Fibroblast of mammary gland (primary cell): Measurements from ENCODE around the gene TAF7.

Source experiments
- DNase-seq: peaks from one replicate; pipeline ENCODE4 v3.0.0-alpha.2; 2010; ENCODE audit warnings: low read depth
- H3K4me3 ChIP-seq: 2 replicates; pipeline ENCODE4 v1.5.1; 2011; ENCODE audit warnings: low read depth, mild to moderate bottlenecking, low read length, moderate library complexity; ENCODE audit not compliant: control insufficient read depth
- TF ChIP-seq, protein P1 (sequence below): conservative IDR thresholded peaks from 2 replicates; pipeline ENCODE4 v1.5.1; 2011; ENCODE audit warnings: low read depth, low read length, inconsistent platforms; ENCODE audit not compliant: control insufficient read depth, insufficient read depth

Gene TAF7, protein sequence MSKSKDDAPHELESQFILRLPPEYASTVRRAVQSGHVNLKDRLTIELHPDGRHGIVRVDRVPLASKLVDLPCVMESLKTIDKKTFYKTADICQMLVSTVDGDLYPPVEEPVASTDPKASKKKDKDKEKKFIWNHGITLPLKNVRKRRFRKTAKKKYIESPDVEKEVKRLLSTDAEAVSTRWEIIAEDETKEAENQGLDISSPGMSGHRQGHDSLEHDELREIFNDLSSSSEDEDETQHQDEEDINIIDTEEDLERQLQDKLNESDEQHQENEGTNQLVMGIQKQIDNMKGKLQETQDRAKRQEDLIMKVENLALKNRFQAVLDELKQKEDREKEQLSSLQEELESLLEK

DNA sequence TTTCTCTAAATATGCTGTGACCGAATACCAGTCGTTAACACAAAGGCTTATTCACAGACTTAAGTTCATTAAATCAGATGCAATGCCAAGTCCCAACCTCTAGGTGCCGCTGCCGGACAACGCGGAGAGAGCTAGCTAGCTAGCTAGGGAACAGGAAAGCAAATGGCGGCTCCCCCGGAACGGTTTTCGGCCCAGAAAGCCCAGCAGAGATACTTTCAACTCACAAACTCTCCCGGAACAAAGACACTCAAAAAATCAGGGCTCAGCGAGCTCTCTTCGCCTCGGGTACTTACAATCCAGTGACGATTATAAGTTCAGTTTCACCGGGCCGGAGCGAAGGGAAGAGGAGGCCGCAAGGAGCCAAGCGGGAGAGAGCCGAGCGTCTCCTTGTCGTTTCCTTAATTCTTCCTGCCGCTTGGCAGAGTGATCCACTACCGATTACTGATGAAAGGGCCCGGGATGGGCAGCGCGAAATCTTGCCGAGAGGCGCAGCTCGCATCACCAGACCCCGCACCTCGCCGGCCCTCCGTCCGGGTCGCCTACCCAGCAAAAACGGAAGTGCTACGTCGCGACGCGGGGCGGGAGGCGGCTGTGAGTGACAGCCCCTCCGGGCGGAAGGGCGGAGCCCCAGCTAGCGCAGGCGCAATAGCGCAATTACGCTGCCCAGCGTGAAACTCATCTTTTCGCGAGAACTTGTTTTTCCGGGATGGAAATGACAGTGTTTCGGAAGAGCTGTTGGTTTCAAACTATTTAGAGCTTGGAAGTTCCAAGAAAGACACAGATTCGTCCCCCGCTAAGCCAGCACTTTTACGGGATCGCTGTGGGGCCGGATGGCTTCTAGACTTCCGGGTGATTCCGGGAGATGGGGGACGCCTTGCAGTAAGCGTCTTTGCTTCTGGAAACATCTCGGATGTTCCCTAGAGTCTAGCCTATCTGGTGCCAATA, at the start of gene TAF7:
Gene TAF7 (minus strand): TSS at position 560 of the 945 bp plus-strand sequence. CDS start 740 bp downstream, outside the sequence.
- TF ChIP-seq, protein P1, sequence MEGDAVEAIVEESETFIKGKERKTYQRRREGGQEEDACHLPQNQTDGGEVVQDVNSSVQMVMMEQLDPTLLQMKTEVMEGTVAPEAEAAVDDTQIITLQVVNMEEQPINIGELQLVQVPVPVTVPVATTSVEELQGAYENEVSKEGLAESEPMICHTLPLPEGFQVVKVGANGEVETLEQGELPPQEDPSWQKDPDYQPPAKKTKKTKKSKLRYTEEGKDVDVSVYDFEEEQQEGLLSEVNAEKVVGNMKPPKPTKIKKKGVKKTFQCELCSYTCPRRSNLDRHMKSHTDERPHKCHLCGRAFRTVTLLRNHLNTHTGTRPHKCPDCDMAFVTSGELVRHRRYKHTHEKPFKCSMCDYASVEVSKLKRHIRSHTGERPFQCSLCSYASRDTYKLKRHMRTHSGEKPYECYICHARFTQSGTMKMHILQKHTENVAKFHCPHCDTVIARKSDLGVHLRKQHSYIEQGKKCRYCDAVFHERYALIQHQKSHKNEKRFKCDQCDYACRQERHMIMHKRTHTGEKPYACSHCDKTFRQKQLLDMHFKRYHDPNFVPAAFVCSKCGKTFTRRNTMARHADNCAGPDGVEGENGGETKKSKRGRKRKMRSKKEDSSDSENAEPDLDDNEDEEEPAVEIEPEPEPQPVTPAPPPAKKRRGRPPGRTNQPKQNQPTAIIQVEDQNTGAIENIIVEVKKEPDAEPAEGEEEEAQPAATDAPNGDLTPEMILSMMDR: peak; percentile 88
- peak within 1 kb of the TSS; percentile 89 for H3K4me3 ChIP-seq

GRCh38 chr5:141366016-141366896, 45.7 kb upstream of the TAF7 start:
- TF ChIP-seq, protein P1: no peak
- no peak overlapping the region for H3K4me3 ChIP-seq
- no peak for DNase-seq

More for the DNA sequence above, at the start of gene TAF7:
- peak; percentile 94 for DNase-seq

DNA sequence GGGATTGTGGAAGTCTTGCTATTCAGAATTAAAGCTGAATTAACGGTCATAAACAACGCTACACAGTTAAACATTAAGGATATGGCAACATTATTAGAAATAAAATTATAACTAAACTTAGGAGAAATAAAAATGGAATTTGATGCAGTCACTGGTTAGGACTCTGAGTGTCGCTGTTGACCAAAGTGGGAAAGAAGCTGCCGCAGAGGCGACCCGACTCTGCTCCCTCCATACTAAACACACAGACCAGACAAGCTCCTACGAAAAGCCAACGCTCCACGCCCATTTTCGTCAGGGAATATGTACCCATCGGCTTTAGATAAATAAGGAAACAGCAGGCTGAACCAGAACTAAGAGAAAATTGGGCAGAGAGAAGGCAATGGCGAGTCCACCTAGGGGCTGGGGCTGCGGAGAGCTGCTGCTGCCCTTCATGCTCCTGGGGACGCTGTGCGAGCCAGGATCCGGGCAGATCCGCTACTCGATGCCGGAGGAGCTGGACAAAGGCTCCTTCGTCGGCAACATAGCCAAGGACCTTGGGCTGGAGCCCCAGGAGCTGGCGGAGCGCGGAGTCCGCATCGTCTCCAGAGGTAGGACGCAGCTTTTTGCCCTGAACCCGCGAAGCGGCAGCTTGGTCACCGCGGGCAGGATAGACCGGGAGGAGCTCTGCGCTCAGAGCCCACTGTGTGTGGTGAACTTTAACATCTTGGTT, 43.5 kb upstream of the TAF7 start, which contains the start of gene PCDHGA5:
Gene PCDHGA5 (plus strand): TSS at position 211 of the 709 bp plus-strand sequence. CDS start 169 bp downstream, at position 380.
- TF ChIP-seq, protein P1: peak; percentile 15
- DNase-seq: peak; percentile 28
- H3K4me3 ChIP-seq: peak within 1 kb of the TSS; percentile 4

- no peak for DNase-seq
- H3K4me3 ChIP-seq: no peak overlapping the region
- TF ChIP-seq, protein P1: no peak
Observed at GRCh38 chr5:141362719-141363118, 42.1 kb upstream of the TAF7 start.

DNA sequence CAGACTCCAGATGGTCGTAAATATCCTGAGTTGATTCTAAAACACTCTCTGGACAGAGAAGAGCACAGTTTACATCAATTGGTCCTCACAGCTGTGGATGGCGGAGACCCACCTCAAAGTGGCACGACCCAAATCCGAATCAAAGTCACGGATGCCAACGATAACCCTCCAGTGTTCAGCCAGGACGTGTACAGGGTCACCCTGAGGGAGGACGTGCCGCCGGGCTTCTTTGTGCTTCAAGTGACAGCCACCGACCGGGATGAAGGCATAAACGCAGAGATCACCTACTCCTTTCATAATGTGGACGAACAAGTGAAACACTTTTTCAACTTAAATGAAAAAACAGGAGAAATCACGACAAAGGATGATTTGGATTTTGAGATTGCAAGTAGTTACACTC, 40.1 kb upstream of the TAF7 start:
- TF ChIP-seq, protein P1: no peak
- no peak for DNase-seq
- no peak overlapping the region for H3K4me3 ChIP-seq
